SK-N-SH treated with all-trans-retinoic acid at 6 μM for 48 hours (cell line): Measurements from ENCODE around the gene PMAIP1.

Experiments used
- ATAC-seq: fragments of 200-7000 bp; cut with Tn5 transposase; 3 replicates; pipeline ENCODE4 v1.9.1; 2020; ENCODE audit warnings: mild to moderate bottlenecking, moderate library complexity
- ARNTL ChIP-seq: fragments of 450-650 bp; formaldehyde crosslinking; IDR thresholded peaks from 2 replicates; pipeline ENCODE4 v1.5.0; 2020; ENCODE audit warnings: low read depth, mild to moderate bottlenecking, moderate library complexity, borderline replicate concordance
- BACH2 ChIP-seq: fragments of 250-450 bp; sonication (Bioruptor Pico); IDR thresholded peaks from 2 replicates; pipeline ENCODE4 v1.9.0; 2021; ENCODE audit warnings: mild to moderate bottlenecking, borderline replicate concordance
- CSDC2 ChIP-seq: fragments of 250-450 bp; sonication (Bioruptor Pico); IDR thresholded peaks from 2 replicates; pipeline ENCODE4 v1.5.0; 2020; ENCODE audit warnings: mild to moderate bottlenecking, moderate library complexity
- ESRRG ChIP-seq: fragments of 250-450 bp; sonication (Bioruptor Pico); IDR thresholded peaks from 2 replicates; pipeline ENCODE4 v1.6.1; 2021; ENCODE audit warnings: mild to moderate bottlenecking
- GLIS3 ChIP-seq: fragments of 250-450 bp; sonication (Bioruptor Pico); IDR thresholded peaks from 2 replicates; pipeline ENCODE4 v1.5.0; 2020; ENCODE audit warnings: mild to moderate bottlenecking, moderate library complexity
- ISL1 ChIP-seq: fragments of 250-450 bp; sonication (Bioruptor Pico); IDR thresholded peaks from 2 replicates; pipeline ENCODE4 v2.1.2; 2022; ENCODE audit warnings: mild to moderate bottlenecking, moderate library complexity
- OSR1 ChIP-seq: fragments of 250-450 bp; sonication (Bioruptor Pico); IDR thresholded peaks from 2 replicates; pipeline ENCODE4 v1.8.0; 2022; ENCODE audit warnings: moderate library complexity, mild to moderate bottlenecking, inconsistent platforms
- PPARA ChIP-seq: fragments of 250-450 bp; sonication (Bioruptor Pico); IDR thresholded peaks from 2 replicates; pipeline ENCODE4 v1.5.0; 2020; ENCODE audit warnings: mild to moderate bottlenecking, borderline replicate concordance
- RARB ChIP-seq: fragments of 250-450 bp; sonication (Bioruptor Pico); IDR thresholded peaks from 2 replicates; pipeline ENCODE4 v1.8.0; 2021; ENCODE audit warnings: mild to moderate bottlenecking, moderate library complexity
- SNAI2 ChIP-seq: fragments of 250-450 bp; sonication (Bioruptor Pico); IDR thresholded peaks from 2 replicates; pipeline ENCODE4 v1.5.0; 2020; ENCODE audit warnings: mild to moderate bottlenecking, moderate library complexity
- TCF4 ChIP-seq: fragments of 250-450 bp; sonication (Bioruptor Pico); IDR thresholded peaks from 2 replicates; pipeline ENCODE4 v1.8.0; 2021; ENCODE audit warnings: mild to moderate bottlenecking, moderate library complexity, borderline replicate concordance
- TOX ChIP-seq: fragments of 250-450 bp; sonication (Bioruptor Pico); IDR thresholded peaks from 2 replicates; pipeline ENCODE4 v1.8.0; 2021; ENCODE audit warnings: mild to moderate bottlenecking, moderate library complexity, borderline replicate concordance
- TSHZ2 ChIP-seq: fragments of 250-450 bp; sonication (Bioruptor Pico); IDR thresholded peaks from 2 replicates; pipeline ENCODE4 v1.5.0; 2020; ENCODE audit warnings: mild to moderate bottlenecking, moderate library complexity
- ZC3H10 ChIP-seq: fragments of 250-450 bp; sonication (Bioruptor Pico); IDR thresholded peaks from 2 replicates; pipeline ENCODE4 v1.5.1; 2021; ENCODE audit warnings: mild to moderate bottlenecking, moderate library complexity
- ZFP3 ChIP-seq: fragments of 250-450 bp; sonication (Bioruptor Pico); IDR thresholded peaks from 2 replicates; pipeline ENCODE4 v1.5.0; 2020; ENCODE audit warnings: mild to moderate bottlenecking, moderate library complexity
- ZFP30 ChIP-seq: fragments of 450-650 bp; formaldehyde crosslinking; IDR thresholded peaks from 2 replicates; pipeline ENCODE4 v1.5.0; 2022; ENCODE audit warnings: mild to moderate bottlenecking, moderate library complexity
- ZNF565 ChIP-seq: fragments of 450-650 bp; formaldehyde crosslinking; conservative IDR thresholded peaks from 2 replicates; pipeline ENCODE4 v1.5.0; 2020; ENCODE audit warnings: low read depth, mild to moderate bottlenecking, moderate library complexity
- ZNF70 ChIP-seq: fragments of 450-650 bp; formaldehyde crosslinking; IDR thresholded peaks from 2 replicates; pipeline ENCODE4 v1.5.0; 2020; ENCODE audit warnings: mild to moderate bottlenecking, moderate library complexity
- ZNF8 ChIP-seq: fragments of 450-650 bp; formaldehyde crosslinking; IDR thresholded peaks from 2 replicates; pipeline ENCODE4 v1.5.0; 2020; ENCODE audit warnings: mild to moderate bottlenecking, moderate library complexity
- TF ChIP-seq, protein P1 (sequence below): fragments of 250-450 bp; sonication (Bioruptor Pico); IDR thresholded peaks from 2 replicates; pipeline ENCODE4 v1.5.1; 2021; ENCODE audit warnings: mild to moderate bottlenecking, moderate library complexity
- TF ChIP-seq, protein P2 (sequence below): fragments of 250-450 bp; sonication (Bioruptor Pico); IDR thresholded peaks from 2 replicates; pipeline ENCODE4 v1.8.0; 2021; ENCODE audit warnings: low read depth, mild to moderate bottlenecking, moderate library complexity, borderline replicate concordance
- TF ChIP-seq, protein P3 (sequence below): fragments of 250-450 bp; sonication (Bioruptor Pico); IDR thresholded peaks from 2 replicates; pipeline ENCODE4 v1.8.0; 2020; ENCODE audit warnings: mild to moderate bottlenecking, moderate library complexity, borderline replicate concordance
- TF ChIP-seq, protein P4 (sequence below): fragments of 250-450 bp; sonication (Bioruptor Pico); IDR thresholded peaks from 2 replicates; pipeline ENCODE4 v1.5.1; 2020; ENCODE audit warnings: low read depth, mild to moderate bottlenecking, moderate library complexity

PMAIP1 gene

DNA sequence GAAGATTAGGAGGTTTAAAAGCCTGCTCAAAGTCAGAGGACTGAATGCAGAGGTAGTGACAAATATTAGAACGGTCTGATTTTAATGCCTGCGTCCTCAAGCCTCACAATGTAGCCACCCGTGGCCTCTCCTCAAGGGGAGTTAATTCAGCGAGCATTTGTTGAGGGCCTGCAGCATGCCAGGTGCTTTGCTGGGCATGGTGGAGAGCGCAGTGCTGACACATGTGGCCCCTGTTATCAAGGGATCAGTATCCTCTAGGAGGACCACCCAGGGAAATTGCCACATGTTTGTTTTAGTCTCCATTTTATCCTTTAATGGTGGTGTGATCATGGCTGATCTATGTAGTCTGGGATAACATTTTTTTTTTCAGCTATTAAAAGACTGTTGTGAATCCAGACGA, 19.2 kb downstream of the PMAIP1 start:
- no peak for ATAC-seq
- no peak for TF ChIP-seq ZFP3
- TF ChIP-seq, protein P1, sequence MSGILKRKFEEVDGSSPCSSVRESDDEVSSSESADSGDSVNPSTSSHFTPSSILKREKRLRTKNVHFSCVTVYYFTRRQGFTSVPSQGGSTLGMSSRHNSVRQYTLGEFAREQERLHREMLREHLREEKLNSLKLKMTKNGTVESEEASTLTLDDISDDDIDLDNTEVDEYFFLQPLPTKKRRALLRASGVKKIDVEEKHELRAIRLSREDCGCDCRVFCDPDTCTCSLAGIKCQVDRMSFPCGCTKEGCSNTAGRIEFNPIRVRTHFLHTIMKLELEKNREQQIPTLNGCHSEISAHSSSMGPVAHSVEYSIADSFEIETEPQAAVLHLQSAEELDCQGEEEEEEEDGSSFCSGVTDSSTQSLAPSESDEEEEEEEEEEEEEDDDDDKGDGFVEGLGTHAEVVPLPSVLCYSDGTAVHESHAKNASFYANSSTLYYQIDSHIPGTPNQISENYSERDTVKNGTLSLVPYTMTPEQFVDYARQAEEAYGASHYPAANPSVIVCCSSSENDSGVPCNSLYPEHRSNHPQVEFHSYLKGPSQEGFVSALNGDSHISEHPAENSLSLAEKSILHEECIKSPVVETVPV: no peak
- TF ChIP-seq OSR1 (CRISPR knock-in tag): no peak
- no peak for TF ChIP-seq ESRRG
- TF ChIP-seq TCF4 (CRISPR knock-in tag): no peak
- TF ChIP-seq CSDC2: no peak
- TF ChIP-seq, protein P2, sequence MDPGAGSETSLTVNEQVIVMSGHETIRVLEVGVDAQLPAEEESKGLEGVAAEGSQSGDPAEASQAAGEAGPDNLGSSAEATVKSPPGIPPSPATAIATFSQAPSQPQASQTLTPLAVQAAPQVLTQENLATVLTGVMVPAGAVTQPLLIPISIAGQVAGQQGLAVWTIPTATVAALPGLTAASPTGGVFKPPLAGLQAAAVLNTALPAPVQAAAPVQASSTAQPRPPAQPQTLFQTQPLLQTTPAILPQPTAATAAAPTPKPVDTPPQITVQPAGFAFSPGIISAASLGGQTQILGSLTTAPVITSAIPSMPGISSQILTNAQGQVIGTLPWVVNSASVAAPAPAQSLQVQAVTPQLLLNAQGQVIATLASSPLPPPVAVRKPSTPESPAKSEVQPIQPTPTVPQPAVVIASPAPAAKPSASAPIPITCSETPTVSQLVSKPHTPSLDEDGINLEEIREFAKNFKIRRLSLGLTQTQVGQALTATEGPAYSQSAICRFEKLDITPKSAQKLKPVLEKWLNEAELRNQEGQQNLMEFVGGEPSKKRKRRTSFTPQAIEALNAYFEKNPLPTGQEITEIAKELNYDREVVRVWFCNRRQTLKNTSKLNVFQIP (CRISPR knock-in tag): no peak
- TF ChIP-seq GLIS3 (CRISPR knock-in tag): no peak
- no peak for TF ChIP-seq SNAI2 (CRISPR knock-in tag)

DNA sequence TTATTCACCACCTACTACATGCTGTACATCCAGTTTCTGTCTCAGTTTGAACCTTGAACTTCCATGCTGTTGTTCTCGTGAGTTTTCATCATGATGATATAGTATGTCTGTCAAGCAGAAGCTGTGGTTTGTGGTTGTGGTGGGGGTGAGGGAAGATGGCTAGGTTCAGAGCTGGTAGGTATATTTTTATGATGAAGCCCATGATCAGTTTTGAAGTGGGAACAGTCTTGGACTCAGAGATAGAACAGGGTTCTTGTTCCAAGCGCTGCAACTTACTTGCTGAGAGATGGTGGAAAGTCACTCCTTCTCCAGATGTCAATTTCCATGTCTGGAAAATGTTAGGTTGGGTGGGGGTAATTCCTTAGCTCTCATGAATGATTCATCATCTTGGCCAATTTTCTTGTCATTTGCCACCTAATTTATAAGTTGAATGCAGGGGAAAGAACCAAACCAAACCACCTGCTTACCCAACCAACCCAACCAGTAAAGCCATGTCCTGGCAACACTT, 21.6 kb downstream of the PMAIP1 start:
- ATAC-seq: no peak; the same call in 2 of the 3 replicates
- TF ChIP-seq, protein P3, sequence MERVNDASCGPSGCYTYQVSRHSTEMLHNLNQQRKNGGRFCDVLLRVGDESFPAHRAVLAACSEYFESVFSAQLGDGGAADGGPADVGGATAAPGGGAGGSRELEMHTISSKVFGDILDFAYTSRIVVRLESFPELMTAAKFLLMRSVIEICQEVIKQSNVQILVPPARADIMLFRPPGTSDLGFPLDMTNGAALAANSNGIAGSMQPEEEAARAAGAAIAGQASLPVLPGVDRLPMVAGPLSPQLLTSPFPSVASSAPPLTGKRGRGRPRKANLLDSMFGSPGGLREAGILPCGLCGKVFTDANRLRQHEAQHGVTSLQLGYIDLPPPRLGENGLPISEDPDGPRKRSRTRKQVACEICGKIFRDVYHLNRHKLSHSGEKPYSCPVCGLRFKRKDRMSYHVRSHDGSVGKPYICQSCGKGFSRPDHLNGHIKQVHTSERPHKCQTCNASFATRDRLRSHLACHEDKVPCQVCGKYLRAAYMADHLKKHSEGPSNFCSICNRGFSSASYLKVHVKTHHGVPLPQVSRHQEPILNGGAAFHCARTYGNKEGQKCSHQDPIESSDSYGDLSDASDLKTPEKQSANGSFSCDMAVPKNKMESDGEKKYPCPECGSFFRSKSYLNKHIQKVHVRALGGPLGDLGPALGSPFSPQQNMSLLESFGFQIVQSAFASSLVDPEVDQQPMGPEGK (CRISPR knock-in tag): no peak
- TF ChIP-seq, protein P1: no peak
- TF ChIP-seq BACH2 (no peak), ZC3H10 (CRISPR knock-in tag) (no peak), TOX (CRISPR knock-in tag) (no peak), TCF4 (CRISPR knock-in tag) (no peak), ZFP30 (CRISPR knock-in tag) (no peak), RARB (no peak), SNAI2 (CRISPR knock-in tag) (no peak), ISL1 (no peak), PPARA (no peak), ARNTL (CRISPR knock-in tag) (no peak), ZFP3 (no peak), OSR1 (CRISPR knock-in tag) (no peak), ZNF70 (CRISPR knock-in tag) (no peak), GLIS3 (CRISPR knock-in tag) (no peak), ZNF565 (CRISPR knock-in tag) (no peak), TSHZ2 (no peak), ZNF8 (CRISPR knock-in tag) (no peak)
- TF ChIP-seq, protein P4, sequence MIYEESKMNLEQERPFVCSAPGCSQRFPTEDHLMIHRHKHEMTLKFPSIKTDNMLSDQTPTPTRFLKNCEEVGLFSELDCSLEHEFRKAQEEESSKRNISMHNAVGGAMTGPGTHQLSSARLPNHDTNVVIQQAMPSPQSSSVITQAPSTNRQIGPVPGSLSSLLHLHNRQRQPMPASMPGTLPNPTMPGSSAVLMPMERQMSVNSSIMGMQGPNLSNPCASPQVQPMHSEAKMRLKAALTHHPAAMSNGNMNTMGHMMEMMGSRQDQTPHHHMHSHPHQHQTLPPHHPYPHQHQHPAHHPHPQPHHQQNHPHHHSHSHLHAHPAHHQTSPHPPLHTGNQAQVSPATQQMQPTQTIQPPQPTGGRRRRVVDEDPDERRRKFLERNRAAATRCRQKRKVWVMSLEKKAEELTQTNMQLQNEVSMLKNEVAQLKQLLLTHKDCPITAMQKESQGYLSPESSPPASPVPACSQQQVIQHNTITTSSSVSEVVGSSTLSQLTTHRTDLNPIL (CRISPR knock-in tag): no peak
